Activated gamma-delta T cell treated with Interleukin-2 at 50 U/mL for 16 hours (primary cell): ENCODE data around the gene GUK1.
"Not testable (repeated sequence)": the region's sequence is repeated elsewhere in the genome, so short reads cannot be mapped to it uniquely, and the experiment has no call there.

Experiments used
- DNase-seq: peaks from one replicate; pipeline ENCODE4 v3.0.0-alpha.2; 2020

The GUK1 gene

GRCh38 chr1:228105270-228105995, 34.6 kb upstream of the GUK1 start:
- no peak for DNase-seq

GRCh38 chr1:228105996-228106799, 33.9 kb upstream of the GUK1 start:
- DNase-seq = no peak

GRCh38 chr1:228106800-228107054, 33.4 kb upstream of the GUK1 start:
- no peak for DNase-seq

- no peak for DNase-seq
Observed at GRCh38 chr1:228107636-228108035, 32.4 kb upstream of the GUK1 start.

- no peak for DNase-seq
Observed at GRCh38 chr1:228108055-228108690, 31.9 kb upstream of the GUK1 start.

GRCh38 chr1:228108742-228109072, 31.4 kb upstream of the GUK1 start:
- no peak for DNase-seq

GRCh38 chr1:228109073-228109961, 30.8 kb upstream of the GUK1 start, which contains the start of gene MRPL55:
TSS of gene MRPL55 (minus strand) at chr1:228109299. CDS start at chr1:228108260, 1,039 bp downstream.
- peak; percentile 99 for DNase-seq

- DNase-seq = no peak
Observed at GRCh38 chr1:228109962-228110488, 30.1 kb upstream of the GUK1 start.

- DNase-seq = no peak
Observed at GRCh38 chr1:228110556-228110955, 29.5 kb upstream of the GUK1 start.

GRCh38 chr1:228111315-228111714, 28.8 kb upstream of the GUK1 start:
- not testable (repeated sequence) for DNase-seq

- no peak for DNase-seq
Observed at GRCh38 chr1:228112167-228112566, 27.9 kb upstream of the GUK1 start.

GRCh38 chr1:228112617-228113016, 27.5 kb upstream of the GUK1 start:
- DNase-seq = no peak

- DNase-seq = no peak
Observed at GRCh38 chr1:228114827-228115226, 25.3 kb upstream of the GUK1 start.

GRCh38 chr1:228117335-228117734, 22.7 kb upstream of the GUK1 start:
- no peak for DNase-seq

GRCh38 chr1:228118040-228118439, 22.0 kb upstream of the GUK1 start:
- no peak for DNase-seq

- DNase-seq = no peak
Observed at GRCh38 chr1:228120351-228120750, 19.7 kb upstream of the GUK1 start.

- no peak for DNase-seq
Observed at GRCh38 chr1:228120857-228121489, 19.1 kb upstream of the GUK1 start.

- no peak for DNase-seq
Observed at GRCh38 chr1:228122921-228123441, 17.1 kb upstream of the GUK1 start.

GRCh38 chr1:228123505-228123904, 16.6 kb upstream of the GUK1 start:
- DNase-seq = no peak

- DNase-seq = no peak
Observed at GRCh38 chr1:228125185-228125584, 14.9 kb upstream of the GUK1 start.

- DNase-seq = no peak
Observed at GRCh38 chr1:228131766-228132165, 8.3 kb upstream of the GUK1 start.

- no peak for DNase-seq
Observed at GRCh38 chr1:228134591-228134990, 5.5 kb upstream of the GUK1 start.
